Measurements from ENCODE around the gene DTX2. TPM values are rescaled to one million over a fixed set of nuclear protein-coding genes. Genes with fewer than 3 reads are reported as not detected.
"Not testable (repeated sequence)": the region's sequence is repeated elsewhere in the genome, so short reads cannot be mapped to it uniquely, and the experiment has no call there.

DTX2 gene
- polyA plus RNA-seq, 2 of the 4 experiments (the other 2 are of a cell fraction) = 11.2 to 52.7 TPM

DNA sequence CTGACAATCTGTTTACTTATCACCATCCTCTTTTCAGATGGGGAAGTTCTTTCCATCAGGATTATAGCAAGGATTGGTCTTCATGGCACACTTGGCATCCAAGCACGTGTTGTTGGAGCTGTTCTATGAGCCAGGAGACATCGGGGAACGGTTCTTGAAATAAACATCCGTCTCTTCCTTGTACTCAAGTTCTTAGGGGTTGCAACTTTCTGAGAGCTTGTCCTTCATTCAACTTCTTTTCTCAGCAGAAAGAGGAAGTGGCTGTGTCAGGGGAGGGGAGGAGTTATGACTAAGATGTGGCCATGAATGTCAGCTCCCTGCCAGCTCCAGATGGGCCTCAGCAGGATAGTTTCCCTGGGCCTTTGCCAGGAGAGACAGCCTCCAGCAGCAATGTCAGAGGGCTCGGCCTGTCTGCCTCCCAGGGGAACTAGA is 15.9 kb upstream of the DTX2 start:
- peak; percentile 96 for FAIRE-seq
- Histone ChIP-seq H3K4me1 (peaks cover 10% of the 10 kb centered on the region), H3K4me2 (peak overlapping the region; percentile 65), H3K27ac (peak overlapping the region; percentile 76 to 88)
- DNase-seq (ENCODE audit: low read depth in 1 of 2, low spot score in 1 of 2) = peak in 1 of 2 experiments; percentile 84
- POLR2A ChIA-PET, H3K4me3 ChIP-seq, CTCF ChIA-PET, H3K9me3 ChIP-seq: not testable (repeated sequence)
- ATAC-seq = peak; percentile 90 to 94
- WGBS (ENCODE audit: missing lambda C conversion rate) = 1% methylated on average over 4 of the region's 5 CpGs
- peak; percentile 68; the same call in 1 of the 2 replicates for TF ChIP-seq ZNF302 (CRISPR knock-in tag; IDR thresholded peaks at IDR 0.05)
- TF ChIP-seq HOXB13 (CRISPR knock-in tag; IDR thresholded peaks at IDR 0.05; ENCODE audit: low read depth) = peak; percentile 52; the same call in 1 of the 2 replicates
- TF ChIP-seq HOXB5 (CRISPR knock-in tag; IDR thresholded peaks at IDR 0.05) = 0 out of 2 replicates have a peak, but pooled peaks have one; percentile 34
- TF ChIP-seq ZSCAN20 (CRISPR knock-in tag; IDR thresholded peaks at IDR 0.05) = peak; percentile 67; the same call in 1 of the 2 replicates
- TF ChIP-seq EHF (CRISPR knock-in tag; IDR thresholded peaks at IDR 0.05) = 0 out of 2 replicates have a peak, but pooled peaks have one; percentile 35

DNA sequence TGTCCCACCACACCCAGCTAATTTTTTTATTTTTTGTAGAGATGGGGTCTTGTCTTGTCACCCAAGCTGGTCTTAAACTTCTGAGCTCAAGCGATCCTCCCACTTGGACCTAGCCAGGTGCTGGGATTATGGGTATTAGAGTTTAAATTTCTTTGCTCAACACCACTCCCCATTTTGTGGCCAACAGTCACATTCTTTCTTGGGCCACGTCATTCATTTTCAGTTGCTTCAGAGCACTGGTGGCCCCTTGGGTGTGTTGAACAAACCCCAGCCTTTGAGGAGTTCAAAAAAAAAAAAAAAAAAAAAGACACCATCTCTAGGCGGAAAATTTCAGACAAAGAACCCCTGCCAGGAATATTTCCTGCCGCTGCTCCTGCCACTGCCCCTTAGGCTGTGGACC is 4.5 kb upstream of the DTX2 start:
- H3K4me2 ChIP-seq; CTCF ChIA-PET; POLR2A ChIA-PET; DNase-seq (ENCODE audit: low read depth in 1 of 2, low spot score in 1 of 2); H3K9me3 ChIP-seq; H3K4me3 ChIP-seq; FAIRE-seq; H3K4me1 ChIP-seq: not testable (repeated sequence)
- WGBS (ENCODE audit: missing lambda C conversion rate) = 0% methylated on average over 2 of the region's 4 CpGs
- H3K27ac ChIP-seq = peak overlapping the region; percentile 77 to 82; a peak in 5 of 6 replicates
- ATAC-seq = peak; percentile 52 to 62

DNA sequence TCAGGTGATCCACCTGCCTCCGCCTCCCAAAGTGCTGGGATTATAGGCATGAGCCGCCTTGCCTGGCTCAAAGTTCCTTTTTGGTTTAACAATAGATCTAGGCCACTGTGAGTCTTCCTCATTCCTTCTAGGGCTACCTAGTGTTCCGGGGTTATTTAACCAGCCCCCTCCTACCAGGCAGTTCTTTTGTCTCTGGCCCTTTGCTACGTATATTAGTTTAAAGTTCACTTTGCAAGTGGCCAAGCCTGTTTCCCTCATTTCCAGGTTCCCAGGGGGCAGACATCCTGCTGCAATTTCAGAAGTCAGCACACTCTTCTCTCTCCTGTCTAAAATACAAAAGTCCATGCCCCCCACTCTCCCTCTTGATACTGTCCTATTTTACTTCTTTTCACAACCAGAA is 3.0 kb upstream of the DTX2 start:
- H3K4me2 ChIP-seq; H3K4me3 ChIP-seq; POLR2A ChIA-PET; H3K9me3 ChIP-seq; CTCF ChIA-PET; H3K27ac ChIP-seq; DNase-seq (ENCODE audit: low read depth in 1 of 2, low spot score in 1 of 2); FAIRE-seq; ATAC-seq; H3K4me1 ChIP-seq: not testable (repeated sequence)
- 32% methylated on average over 2 of the region's 4 CpGs for WGBS (ENCODE audit: missing lambda C conversion rate)

DNA sequence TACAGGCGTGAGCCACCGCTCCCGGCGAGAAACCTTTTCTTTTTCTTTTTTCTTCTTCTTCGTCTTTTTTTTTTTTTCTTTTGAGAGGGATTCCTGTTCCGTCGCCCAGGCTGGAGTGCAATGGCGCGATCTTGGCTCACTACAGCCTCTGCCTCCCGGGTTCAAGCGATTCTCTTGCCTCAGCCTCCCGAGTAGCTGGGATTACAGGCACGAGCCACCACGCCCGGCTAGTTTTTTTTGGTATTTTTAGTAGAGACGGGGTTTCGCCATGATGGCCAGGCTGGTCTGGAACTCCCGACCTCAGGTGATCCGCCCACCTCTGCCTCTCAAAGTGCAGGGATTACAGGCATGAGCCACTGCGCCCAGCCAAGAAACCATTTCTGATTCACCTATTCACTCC is 742 bp upstream of the DTX2 start:
- DNase-seq (ENCODE audit: low read depth in 1 of 2, low spot score in 1 of 2); POLR2A ChIA-PET; H3K4me3 ChIP-seq; H3K4me2 ChIP-seq; H3K9me3 ChIP-seq; CTCF ChIA-PET; ATAC-seq; H3K27ac ChIP-seq; FAIRE-seq: not testable (repeated sequence)
- 89% methylated on average over 15 of the region's 20 CpGs for WGBS (ENCODE audit: missing lambda C conversion rate)
- H3K4me1 ChIP-seq = peaks cover 20% of the 10 kb centered on the region

DNA sequence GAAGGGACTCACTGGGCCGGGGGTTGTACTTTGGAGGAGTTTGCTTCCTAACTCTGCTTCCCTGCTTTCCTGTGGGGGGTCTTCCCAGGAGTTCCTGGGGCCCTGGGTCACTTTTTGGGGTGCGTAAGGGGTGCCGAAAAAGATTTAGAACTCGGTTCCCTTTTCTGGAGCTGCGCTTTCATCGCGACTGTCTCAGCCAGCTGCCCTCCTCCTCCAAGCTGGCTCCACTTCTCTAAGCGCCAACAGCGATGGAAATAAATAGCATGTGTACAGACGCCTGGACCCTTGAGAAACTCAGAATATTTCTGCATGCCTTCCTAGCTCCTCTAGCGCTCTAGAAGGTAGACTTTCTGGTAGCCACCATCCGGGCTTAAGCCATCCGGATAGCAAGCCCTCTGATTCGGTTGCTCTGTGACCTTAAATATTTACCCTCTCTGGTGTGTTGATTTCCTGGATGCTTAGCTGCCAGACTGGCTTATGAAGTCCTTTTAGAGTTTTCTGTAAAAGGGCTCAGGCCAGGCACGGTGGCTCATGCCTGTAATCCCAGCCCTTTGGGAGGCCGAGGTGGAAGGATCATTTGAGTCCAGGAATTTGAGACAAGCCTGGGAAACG is 868 bp downstream of the DTX2 start:
- DNase-seq (ENCODE audit: low read depth in 1 of 2, low spot score in 1 of 2); FAIRE-seq; H3K4me3 ChIP-seq; H3K27ac ChIP-seq; POLR2A ChIA-PET; H3K9me3 ChIP-seq; H3K4me2 ChIP-seq; CTCF ChIA-PET: not testable (repeated sequence)
- H3K4me1 ChIP-seq = peaks cover 26% of the 10 kb centered on the region
- ATAC-seq = peak; percentile 27 to 36; a peak in 5 of 6 replicates
- WGBS (ENCODE audit: missing lambda C conversion rate) = no CpG with 5 or more reads among the region's 17 CpGs

DNA sequence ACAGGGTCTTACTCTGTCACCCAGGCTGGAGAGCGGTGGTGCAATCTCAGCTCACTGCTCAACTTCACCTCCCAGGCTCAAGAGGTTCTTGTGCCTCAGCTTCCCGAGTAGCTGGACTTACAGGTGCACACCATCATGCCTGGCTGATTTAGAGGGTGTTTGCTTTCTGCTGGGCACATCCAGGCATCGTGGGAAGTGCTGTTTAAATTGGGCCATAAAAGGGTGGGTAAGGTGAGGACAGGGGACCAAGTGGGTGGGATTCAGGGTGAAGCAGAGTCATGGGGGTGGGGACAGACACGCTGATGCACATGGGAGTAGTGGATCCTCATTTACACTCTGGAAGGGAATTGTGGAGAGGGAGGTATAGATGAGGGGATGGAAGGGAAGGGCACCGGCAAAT is 3.5 kb downstream of the DTX2 start:
- WGBS (ENCODE audit: missing lambda C conversion rate) = 66% methylated on average over 5 of the region's 5 CpGs
- POLR2A ChIA-PET; FAIRE-seq; CTCF ChIA-PET; DNase-seq (ENCODE audit: low read depth in 1 of 2, low spot score in 1 of 2); ATAC-seq; H3K9me3 ChIP-seq; H3K4me3 ChIP-seq: not testable (repeated sequence)
- Histone ChIP-seq H3K4me2 (peak overlapping the region; percentile 73), H3K27ac (peak overlapping the region in 1 of 2 experiments; percentile 73; a peak in 3 of 6 replicates), H3K4me1 (peaks cover 33% of the 10 kb centered on the region)

DNA sequence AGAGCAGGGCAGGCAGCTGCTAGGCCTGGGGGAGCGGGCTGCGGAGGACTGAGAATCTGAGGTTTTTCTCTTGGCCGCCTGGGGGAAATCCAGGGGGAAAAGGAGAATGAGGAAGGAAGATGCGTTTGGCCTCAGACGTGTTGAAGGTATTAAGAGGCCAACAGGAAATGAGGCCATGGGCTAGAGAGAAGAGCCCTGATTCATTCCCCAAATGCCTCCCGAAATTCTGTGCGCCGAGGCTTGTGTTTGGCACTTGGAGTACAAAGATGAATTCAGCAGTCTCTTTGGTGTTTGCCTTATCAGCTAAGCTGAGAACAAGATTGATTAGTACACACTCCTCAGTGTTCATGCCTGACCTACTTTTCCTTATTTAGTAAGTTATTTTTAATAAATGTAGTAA is 4.4 kb downstream of the DTX2 start:
- ATAC-seq, FAIRE-seq: not testable (repeated sequence)

More for the DNA sequence above, 4.4 kb downstream of the DTX2 start:
- POLR2A ChIA-PET; DNase-seq (ENCODE audit: low read depth in 1 of 2, low spot score in 1 of 2); H3K9me3 ChIP-seq; CTCF ChIA-PET; H3K4me3 ChIP-seq; H3K4me2 ChIP-seq: not testable (repeated sequence)
- peaks cover 33% of the 10 kb centered on the region for H3K4me1 ChIP-seq
- WGBS (ENCODE audit: missing lambda C conversion rate) = no CpG with 5 or more reads among the region's 8 CpGs
- H3K27ac ChIP-seq = peak overlapping the region in 1 of 2 experiments; percentile 74; a peak in 2 of 6 replicates

Measured in A549 (cell line).